ENCODE results near the gene ELP5.

GRCh38 chr17:7222093-7222971 lies 29.7 kb upstream of the ELP5 start:
- TF ChIP-seq POLR2A (IDR thresholded peaks at IDR 0.05) (no peak), CTCF (IDR thresholded peaks at IDR 0.05) (no peak)
